ENCODE measurements around the gene PLXNA4.

PLXNA4 gene

DNA sequence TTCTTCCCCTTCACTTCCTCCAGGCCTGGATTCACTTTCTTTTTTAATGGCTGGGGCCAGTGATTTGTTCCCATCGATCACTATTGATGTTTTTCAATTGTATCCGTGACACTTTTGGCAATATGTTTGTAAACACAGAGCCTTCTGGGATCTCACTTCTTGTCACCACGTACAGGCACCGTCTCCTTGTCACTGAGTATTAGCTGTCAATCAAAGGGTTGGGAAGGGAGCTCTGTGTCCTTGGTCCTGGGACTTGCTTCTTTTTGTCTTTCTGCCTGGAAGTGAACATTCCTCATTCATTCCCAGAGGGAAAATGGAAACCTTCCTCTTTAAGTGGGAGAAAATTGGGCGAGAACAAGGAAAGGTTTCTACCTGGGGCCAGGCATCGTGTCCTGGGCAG lies 157.4 kb downstream of the PLXNA4 start:
- DNase-seq (ENCODE audit: low read depth in 2 of 2), result no peak

DNA sequence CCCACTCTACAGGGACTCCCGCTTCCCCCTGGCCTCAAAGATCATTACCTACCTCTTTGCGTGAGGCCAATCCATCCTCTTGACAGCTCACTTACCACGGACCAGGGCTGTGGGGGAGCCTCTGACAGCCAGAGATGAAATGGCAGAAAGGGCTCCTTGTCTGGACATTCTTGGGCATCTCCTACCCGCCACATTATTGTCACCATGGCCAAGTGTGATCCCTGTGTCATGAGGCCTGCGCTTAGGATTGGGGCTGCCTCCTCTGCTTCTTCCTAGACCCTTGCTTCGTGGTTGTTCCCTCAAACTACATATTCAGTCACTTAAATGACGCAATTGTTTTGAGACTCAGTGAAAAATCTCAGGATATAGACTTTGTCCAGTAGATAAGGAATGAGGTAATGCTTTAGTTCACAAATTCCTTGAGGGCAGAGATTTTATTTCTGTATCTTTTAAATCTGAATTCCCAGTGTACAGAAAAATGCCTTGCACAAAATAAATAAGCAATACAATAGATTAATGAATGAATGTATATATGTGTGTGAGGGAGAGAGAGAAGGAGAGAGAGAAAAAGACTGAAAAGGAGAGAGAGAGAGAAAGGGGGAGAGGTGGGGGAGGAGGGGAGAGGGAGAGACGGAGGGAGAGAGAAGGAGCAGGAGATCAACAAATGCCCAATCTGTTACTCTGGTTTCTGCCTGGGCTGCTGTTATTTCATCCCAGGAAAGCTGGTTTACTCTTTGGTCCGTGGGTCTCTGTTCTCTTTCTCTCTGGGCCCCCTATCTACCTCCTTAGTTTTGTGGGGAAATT lies 159.0 kb downstream of the PLXNA4 start:
- no peak for DNase-seq (ENCODE audit: low read depth in 2 of 2)

DNA sequence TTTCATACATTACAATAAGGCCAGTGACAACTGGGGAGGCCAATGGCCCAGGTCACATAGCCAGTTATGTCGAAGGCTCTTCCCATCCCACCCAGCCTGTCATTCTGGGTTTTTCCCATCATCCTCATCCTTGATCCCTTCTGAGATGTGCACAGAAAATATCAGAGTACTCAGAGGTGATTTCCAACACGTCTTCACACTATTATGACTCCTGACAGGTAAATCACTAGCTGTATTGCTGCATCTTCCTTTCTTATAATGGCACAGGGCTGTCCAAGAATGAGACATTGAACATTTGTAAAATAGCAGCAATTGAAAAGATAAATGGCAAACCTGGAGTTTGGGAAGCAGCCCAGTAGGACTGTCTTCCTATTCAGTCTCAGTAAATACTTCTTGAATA lies 159.9 kb downstream of the PLXNA4 start:
- DNase-seq (ENCODE audit: low read depth in 2 of 2), result no peak

DNA sequence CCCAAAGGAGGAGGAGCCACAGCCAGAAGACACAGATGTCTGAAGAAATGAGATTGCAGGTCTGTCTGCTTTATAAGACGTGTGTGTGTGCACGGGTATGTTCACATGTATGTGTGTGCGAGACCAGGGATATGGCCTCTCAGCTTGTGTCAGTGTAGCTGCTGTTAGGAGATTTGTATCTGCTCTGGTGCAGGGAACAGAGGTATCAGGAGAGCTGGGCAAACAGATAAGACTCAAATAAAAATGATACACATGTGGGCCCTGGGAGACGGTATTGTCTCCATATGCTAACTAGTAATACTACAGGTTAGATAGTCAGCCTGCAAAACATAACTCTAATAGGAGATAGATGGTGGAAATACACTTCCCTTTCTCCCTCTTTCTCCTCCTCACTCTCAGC lies 161.0 kb downstream of the PLXNA4 start:
- DNase-seq (ENCODE audit: low read depth in 2 of 2), result no peak

DNA sequence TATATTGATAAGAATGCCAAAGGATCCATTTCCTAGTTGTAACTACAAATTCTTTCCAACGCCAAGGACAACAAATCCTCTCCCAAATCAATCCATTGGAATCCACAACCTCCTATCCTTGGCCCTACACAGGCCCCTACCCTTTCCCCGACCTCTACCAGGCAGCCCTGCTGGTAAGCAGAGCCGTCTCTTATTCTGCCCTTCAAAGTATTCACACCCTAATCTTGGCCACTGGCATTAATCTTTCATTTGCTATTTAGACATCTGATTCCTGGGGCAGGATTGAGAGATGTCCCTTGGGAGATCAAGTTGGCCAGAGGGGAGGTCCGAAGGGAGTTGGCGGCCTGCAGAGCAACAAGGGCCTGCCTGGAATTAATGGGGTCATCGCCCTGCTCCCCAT lies 161.4 kb downstream of the PLXNA4 start:
- DNase-seq (ENCODE audit: low read depth in 2 of 2), result no peak

DNA sequence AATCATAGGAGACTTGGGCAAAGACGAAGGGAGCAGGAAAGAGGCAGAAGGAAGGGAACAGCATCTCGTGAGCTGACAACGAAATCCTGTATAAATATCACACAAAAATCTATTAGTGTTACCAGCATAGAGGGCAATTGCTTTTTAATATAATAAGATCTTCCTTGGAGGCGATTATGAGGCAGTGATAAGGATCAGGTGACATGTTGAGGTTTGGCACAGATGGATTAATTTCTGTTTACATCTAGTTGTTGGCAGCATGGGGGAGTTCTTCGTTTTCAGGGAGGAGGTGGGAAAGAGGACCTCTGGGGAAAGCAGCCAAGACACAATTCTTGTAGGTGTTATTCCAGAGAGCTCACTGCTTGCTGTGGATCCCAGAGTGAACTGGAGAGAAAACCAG lies 163.8 kb downstream of the PLXNA4 start:
- no peak for DNase-seq (ENCODE audit: low read depth in 2 of 2)

DNA sequence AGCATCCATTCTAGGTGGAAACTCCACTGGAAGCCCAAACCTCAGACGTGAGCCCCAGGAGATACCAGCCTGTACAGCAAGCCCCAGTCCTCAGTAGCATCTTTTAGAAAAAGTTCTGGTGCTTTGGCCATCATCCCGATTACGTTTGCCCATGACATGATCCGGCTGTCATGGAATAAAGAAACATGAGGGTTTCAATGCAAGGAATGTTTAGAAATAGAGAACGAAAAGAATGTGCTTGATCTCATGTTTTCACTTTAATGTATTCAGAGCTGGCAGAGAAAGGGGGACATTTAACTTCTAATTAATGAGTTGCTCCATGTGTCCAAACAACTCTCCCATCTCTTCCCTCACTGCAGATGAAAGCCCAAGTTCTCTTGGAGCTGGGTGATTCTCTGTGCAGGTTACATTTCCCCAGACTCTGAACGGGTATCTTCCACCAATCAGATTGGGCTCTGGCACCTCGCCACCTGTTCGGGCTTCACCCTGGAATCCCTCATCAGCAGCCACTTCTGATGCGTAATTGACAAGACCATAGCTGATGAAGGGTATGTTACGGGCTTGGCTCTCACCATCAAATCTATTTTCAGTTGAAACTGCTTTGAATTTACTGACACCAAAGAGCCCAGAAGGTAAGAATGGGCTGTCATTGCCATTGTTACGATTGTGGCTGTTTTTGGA lies 165.3 kb downstream of the PLXNA4 start:
- no peak for DNase-seq (ENCODE audit: low read depth in 2 of 2)

DNA sequence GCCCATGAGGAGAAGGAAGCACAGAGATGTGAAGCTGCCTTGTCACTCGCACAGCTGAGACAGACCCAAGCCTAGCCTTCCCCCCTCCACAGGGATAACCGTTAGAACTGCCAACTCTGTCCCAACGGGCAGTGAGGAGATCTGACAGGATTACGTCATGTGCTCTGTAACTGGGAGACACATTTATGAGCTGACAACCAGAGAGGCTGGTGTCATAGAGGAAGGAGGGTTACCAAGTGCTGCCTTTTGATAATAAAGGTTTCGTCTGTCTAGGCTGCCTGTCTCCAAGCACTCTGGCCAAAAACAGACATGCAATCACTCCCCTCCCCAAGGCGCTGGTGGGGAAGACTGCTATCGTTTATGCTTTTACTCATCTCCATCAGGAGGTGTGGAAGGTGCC lies 165.9 kb downstream of the PLXNA4 start:
- no peak for DNase-seq (ENCODE audit: low read depth in 2 of 2)

DNA sequence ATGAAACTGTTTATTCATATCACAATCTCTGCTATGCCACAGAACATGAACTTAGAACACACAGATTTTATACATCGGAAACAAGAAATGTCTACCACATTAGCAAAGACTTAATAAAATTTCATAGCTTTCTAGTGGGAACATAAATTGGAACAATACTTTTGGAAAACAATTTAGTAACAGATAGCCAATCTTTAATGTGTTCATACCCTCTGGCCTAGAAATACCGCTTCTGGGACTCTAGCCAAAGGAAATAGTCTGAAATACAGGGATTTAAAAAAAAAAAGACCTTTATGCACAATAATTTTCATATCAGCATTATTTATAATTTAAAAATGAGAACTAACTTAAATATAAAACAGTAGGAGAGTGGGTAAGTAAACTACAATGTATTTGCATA lies 168.5 kb downstream of the PLXNA4 start:
- no peak for DNase-seq (ENCODE audit: low read depth in 2 of 2)

DNA sequence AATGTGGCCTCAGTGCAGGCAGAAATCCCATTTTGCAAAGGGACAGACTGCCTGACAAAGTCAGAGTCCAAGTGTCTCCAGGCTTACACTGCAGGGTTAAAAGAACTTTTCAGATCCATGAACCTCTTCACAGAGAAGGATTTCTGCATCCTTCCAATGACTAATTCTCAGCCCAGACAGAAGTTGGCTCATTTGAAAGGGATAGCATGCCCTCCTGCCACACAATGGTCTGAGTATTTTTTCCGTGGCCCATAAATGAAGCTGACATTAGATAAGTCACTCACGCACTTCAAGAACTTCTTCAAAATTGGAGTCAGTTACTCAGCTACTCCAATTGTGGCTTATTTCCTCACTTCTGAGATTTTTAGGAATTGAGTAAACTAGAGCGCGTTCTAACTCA lies 170.2 kb downstream of the PLXNA4 start:
- no peak for DNase-seq (ENCODE audit: low read depth in 2 of 2)

DNA sequence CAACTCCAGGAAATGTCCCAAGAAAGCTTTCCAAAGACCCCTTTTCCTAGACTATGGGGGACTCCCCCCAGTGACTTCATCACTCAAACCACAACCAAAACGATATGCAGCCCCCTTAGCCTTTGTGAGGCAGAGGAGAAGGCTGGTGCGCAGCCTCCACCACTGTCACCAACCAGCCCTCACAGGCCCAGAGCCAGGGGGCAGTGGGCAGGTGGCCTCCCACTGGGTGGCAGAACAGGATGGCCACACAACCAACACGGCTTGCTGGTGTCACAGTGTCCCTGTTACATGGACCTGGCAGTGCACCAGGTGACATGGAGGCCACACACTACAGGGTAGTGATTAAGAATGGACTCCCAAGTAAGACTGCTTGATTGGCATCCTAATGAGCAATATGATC lies 172.0 kb downstream of the PLXNA4 start:
- no peak for DNase-seq (ENCODE audit: low read depth in 2 of 2)

DNA sequence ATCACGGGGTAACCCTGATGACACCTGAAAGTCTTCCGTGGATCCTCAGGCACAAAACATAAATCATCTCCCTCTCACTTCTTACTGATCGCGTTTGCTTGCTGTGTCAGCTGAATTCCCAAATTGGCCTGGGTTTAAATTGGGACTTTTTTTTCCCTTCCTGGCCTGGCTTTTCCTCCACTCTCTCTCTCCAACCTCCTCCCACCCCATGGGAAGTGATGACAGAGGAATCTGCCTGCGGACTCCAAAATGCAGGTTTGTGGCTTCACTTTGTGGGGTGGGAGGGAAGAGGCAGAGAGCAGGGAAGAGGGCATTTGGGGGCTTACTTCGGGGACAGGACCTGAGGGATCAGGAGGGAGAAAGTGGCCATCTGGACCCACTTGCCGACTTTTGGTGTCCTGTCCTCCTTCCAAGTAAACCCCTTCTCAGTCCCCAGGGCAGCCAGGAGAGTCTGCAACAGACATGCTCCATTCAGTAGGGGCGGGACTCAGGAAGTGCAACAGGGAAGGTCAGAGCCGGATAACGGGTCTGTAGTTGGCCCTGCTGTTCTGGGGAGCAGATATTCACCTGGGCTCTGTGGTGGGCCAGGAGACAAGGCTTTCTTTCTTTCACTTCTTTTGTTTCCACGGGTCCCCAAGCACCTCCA lies 172.7 kb downstream of the PLXNA4 start:
- no peak for DNase-seq (ENCODE audit: low read depth in 2 of 2)

DNA sequence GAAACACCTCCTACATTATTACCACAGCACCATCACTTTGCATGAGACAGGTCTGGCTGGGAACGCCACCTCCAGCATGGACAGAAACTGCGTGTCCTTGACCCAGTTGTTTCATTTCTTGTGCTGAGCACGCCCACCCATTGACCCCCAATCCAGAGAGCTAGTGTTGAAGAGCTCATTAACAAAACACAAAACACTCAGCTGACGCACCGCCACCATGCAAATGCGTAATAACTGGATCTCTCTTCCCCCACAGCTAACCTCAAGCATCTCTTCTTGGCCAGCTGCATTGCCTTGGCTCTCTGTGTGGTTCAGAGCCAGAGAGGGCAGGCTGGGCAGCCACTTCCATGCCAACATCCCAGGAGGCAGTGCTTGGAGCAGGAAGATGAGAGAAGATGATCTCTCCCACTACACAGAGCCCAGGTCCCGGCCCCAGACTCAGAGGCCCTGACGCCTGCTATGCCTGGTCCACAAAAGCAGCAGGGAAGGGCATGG lies 173.5 kb downstream of the PLXNA4 start:
- no peak for DNase-seq (ENCODE audit: low read depth in 2 of 2)

DNA sequence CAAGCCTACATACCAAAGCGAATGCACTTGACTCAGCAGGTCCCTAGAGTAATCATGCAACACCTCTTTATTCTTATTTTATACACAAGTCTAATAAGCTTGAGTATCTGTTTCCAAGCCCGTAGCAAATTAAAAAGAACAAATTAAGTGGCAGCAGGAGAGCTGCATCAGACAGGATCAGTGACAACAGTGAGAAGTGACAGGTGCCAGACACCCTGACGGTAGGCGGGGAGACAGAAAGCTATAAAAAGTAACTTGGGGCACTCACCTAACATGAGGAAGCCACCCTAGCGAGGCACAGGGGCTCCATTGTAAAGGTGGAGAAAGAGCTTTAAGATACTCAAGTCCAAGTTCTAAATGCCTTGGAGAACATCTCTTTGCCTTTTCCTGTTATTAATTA lies 174.2 kb downstream of the PLXNA4 start:
- no peak for DNase-seq (ENCODE audit: low read depth in 2 of 2)

DNA sequence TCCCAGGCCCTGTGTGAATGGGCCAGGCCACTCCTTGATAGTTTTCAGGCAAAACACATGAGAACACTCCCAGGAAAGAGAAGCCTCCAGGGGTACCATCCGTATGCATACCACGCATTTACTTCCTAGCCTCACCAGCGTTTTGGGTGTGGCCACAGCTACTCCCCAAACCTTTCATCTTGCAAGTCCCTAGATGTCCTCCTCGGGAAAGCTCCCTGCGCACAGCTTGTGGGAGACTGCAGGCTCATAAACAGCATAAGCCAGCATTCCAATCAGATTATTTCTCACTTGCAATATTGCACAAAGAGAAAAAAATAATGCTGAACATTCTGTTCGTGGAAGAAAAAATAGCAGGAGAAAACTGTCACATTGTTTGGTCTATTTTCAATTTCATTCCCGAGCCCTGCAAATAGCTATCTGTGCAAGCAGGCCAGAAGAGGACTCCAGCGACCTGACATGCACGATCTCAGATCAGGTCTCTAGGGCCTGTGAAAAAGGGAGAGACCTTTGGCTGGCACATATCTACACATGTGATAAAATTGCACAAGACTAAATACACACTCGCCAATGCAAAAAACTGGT lies 175.6 kb downstream of the PLXNA4 start:
- DNase-seq (ENCODE audit: low read depth in 2 of 2), result no peak

DNA sequence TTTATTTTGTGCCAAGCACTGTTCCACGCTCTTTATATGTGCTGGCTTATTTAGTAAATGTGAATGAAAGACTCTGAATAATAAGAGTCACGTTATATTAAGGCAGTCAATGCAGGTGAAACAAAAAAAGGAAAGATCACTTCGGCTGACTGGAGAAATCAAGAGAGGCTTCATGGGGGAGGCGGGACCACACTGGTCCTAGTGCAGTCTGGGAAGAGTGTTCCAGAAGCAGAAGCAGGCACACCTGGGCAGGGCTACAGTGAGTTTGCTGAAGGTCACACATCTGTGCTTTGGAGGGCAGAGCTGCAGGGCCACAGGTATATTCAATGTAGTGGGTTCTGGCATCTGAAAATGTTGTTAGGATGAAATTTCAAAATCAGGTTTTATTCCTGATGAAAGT lies 176.9 kb downstream of the PLXNA4 start:
- DNase-seq (ENCODE audit: low read depth in 2 of 2), result no peak

DNA sequence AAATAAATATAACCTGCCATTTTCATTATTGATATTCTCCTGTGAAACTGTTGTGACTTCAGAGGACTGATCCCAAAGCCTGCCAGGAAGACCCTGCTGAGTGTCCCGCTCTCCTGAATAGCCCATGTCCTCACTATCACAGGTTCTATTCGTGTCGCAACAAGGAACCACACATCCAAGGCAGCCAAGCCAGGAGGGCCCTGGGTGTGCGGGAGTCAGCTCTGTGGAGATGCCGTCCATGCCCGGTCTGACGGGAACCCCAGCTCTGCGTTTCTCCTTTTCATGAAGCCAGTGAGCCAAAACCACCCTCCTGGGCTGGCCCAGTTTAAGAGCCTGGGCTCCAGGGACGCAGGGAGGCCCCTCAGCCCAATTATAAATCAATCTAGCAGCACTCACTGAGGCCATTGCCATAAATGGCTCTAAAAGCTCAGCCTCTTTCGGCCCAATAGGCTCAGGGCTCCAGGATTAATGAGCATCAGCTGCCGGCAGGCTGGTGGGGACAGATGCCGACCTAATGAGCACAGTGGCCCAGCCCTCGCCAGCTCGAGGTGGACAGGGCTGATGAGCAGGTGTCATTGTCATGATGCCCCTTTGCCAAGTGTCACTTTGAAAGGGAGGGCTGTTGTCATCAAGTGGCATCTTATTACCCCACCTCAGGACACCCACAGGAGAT lies 177.9 kb downstream of the PLXNA4 start:
- DNase-seq (ENCODE audit: low read depth in 2 of 2), result no peak

DNA sequence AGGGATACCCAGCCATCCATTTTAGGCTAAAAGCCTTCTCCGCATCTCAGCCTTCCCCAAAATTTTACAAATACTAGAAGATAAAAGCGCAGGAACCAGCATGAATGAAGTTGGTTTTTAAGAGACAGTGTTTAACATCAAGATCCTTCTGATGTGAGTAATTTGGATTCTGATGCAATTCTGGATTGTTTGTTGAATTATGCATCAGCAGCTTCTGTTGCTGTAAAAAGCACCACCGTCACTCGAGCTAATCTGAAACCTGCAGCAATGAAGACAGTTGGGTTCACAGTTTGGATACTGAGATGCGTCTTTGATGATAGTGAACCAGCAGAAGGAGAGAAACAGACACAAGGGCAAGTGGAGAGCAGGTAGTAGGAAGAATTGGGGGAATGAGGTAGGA lies 179.2 kb downstream of the PLXNA4 start:
- DNase-seq (ENCODE audit: low read depth in 2 of 2), result no peak

DNA sequence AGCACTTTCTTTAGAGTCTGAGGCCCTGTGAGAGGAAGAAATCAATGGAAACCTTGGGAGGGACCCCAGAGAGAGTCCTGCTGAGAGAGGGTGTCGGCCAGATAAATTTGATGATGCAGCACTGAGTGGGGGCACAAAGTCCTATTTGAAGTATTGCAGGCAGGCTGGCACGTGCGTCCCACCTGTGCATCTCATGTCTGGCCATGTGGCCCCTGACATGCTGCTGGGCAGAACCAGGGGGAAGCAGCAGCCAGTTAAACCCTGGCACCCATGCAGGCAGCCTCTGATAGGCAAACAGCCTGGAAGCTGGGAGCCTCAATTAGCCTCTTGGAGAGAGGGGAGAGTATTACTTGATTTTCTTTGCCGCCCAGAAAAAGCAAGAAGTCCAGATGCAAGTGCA lies 180.9 kb downstream of the PLXNA4 start:
- no peak for DNase-seq (ENCODE audit: low read depth in 2 of 2)

DNA sequence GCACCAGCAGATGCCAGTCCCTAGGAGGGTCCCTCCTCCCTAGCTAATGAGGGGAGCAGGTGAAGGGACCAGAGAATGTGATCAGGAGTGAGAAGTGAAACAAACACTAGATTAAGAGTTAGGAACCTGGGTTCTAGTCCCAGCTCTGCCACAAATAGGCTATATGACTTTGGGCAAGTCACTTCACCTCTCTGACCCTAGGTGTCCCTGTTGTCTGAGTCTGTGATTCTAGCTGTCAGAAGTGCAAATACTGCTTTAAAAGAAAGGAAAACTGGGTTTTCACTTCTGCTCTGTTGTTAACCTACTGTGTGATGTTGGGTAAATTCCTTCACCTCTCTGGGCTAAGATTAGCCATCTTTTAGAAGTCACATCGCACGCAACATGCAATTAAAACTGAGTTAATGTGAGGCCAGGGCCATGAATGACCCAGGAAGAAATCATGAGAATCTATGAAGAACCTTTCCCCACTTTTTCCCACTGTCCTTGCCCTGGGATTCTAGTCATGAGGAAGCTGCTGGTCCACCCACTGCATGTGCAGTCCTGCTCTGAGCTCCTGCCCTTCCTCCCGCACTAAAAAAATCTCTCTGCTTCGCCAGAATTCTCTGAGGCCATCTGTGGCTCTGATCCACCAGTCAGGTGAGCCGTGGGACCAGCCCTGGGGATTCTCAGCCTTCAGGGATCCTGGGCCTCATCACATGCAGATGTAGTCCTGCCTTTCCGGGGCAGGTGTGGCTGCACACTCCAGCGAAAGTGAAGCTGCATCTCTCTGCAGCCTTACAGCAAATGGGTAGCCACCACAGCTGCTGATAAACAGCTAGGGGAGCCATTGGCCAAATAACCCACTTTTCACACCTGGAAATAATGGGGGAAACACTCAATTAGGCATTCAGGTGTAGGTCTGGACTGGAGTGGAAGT lies 181.7 kb downstream of the PLXNA4 start:
- no peak for DNase-seq (ENCODE audit: low read depth in 2 of 2)

DNA sequence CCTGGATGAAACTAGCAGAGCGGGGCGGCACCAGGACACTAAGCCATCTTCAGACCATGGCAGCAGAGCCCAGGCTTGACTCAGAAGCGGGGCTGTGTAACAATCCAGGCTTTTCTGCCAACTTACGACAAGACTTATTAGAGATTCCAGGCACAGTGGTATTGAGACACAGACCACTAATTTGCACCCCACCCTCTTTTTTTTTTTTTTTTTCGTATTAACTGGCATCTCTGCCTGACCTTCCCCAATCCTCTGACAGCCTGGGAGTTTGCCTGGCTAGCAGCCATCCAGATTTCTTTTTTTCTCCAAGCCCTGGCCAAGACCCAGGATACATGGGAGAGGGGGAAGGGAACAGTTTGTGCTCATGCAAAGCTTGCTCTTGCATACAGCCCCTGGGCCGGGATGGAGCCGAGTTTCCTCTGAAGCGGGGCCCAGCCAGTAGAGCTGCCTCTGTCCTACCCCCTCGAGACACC lies 182.4 kb downstream of the PLXNA4 start:
- DNase-seq (ENCODE audit: low read depth in 2 of 2), result no peak
